Sigmoid colon (tissue), 7 donors: ENCODE data around the gene RPP25L. TPM values are rescaled to one million over a fixed set of nuclear protein-coding genes. Genes with fewer than 3 reads are reported as not detected.

ENCODE experiments used
- DNase-seq: peaks from one replicate; pipeline ENCODE4 v3.0.0-alpha.2; 2019
- H3K27ac ChIP-seq, 4 donors: fragments of 200-600 bp; sonication (generic); one replicate each; pipeline ENCODE4 v1.5.1; 2016 to 2019; ENCODE audit warnings: mild to moderate bottlenecking in 1 of 4
- H3K27me3 ChIP-seq, 3 donors: fragments of 200-600 bp; sonication (generic); one replicate each; pipeline ENCODE4 v1.5.1; 2019; ENCODE audit warnings: mild to moderate bottlenecking in 1 of 3
- H3K36me3 ChIP-seq, 4 donors: fragments of 200-600 bp; sonication (generic); one replicate each; pipeline ENCODE4 v1.5.1; 2016 to 2019
- H3K4me1 ChIP-seq, 4 donors: fragments of 200-600 bp; sonication (generic); one replicate each; pipeline ENCODE4 v1.5.1; 2017 to 2019
- H3K4me3 ChIP-seq, 4 donors: fragments of 200-600 bp; sonication (generic); one replicate each; pipeline ENCODE4 v1.5.1; 2017 to 2019; ENCODE audit warnings: mild to moderate bottlenecking in 2 of 4, moderate library complexity in 1 of 4
- H3K9me3 ChIP-seq, 4 donors: fragments of 200-600 bp in 3 of 4; sonication (generic) in 3 of 4; one replicate each; pipeline versions ENCODE4 v1.5.1 to v1.6.1; 2013 to 2019
- CTCF ChIP-seq, 4 experiments: fragments of 450-650 bp in 3 of 4; fragments of 200-600 bp in 1 of 4; IDR thresholded peaks; one replicate each; pipeline ENCODE4 v1.5.1; 2016 to 2019; ENCODE audit warnings: antibody characterized with exemption in 4 of 4, mild to moderate bottlenecking in 3 of 4, moderate library complexity in 2 of 4
- EP300 ChIP-seq, 4 donors: sonication (generic); formaldehyde crosslinking; IDR thresholded peaks; one replicate each; pipeline ENCODE4 v1.6.1; 2017; ENCODE audit warnings: antibody characterized with exemption in 4 of 4
- POLR2A ChIP-seq, 2 donors: fragments of 450-650 bp; IDR thresholded peaks; one replicate each; pipeline ENCODE4 v1.6.1; 2016; ENCODE audit warnings: antibody characterized with exemption in 2 of 2, mild to moderate bottlenecking in 2 of 2, moderate library complexity in 2 of 2
- POLR2AphosphoS5 ChIP-seq, 4 donors: sonication (generic); formaldehyde crosslinking; IDR thresholded peaks; one replicate each; pipeline ENCODE4 v1.6.1; 2017; ENCODE audit warnings: antibody characterized with exemption in 4 of 4
- WGBS, 2 donors: extraction: QIAGEN DNeasy Blood & Tissue Kit; methylation state at CpG; one replicate each; pipeline ENCODE4 v1.1.7; 2013; 5-methylcytosine and 5-hydroxymethylcytosine counted together
- intact Hi-C: fragments of 100-400 bp; cut with DNase I; formaldehyde crosslinking; loops from one replicate; pipeline ENCODE4 v1.15.1; 2023
- polyA plus RNA-seq, 3 donors: library from polyadenylated mRNA; stranded (reverse); fragments of 200-250 nt; gene quantifications; one replicate each; pipeline ENCODE4 v1.2.3, GENCODE V29; 2013
- total RNA-seq, 4 donors: library from RNA; depleted of rRNA; stranded (reverse); fragments of >200 nt; gene quantifications; one replicate each; pipeline ENCODE4 v1.1.0, GENCODE V29; 2016
- donor health status: healthy with polysubstance abuse.
- donor health status: Bipolar disorder and iron deficiency.
- donor health status: healthy.

Gene RPP25L
- total and polyA plus RNA-seq, 7 donors = 23.3 to 72.1 (median 44.3) TPM

- no peak for DNase-seq
Measured at GRCh38 chr9:34575862-34576596, 35.9 kb downstream of the RPP25L start.

GRCh38 chr9:34575241-34575640 lies 36.7 kb downstream of the RPP25L start:
- no peak for DNase-seq
- H3K9me3 ChIP-seq = no peaks in the 10 kb centered on the region
- no peak overlapping the region for H3K27ac ChIP-seq
- H3K4me3 ChIP-seq = no peak overlapping the region
- peaks cover 0 to 30% (median 19%) of the 10 kb centered on the region in 4 donors for H3K4me1 ChIP-seq
- intact Hi-C loops = no loop called here
- peaks cover 16 to 56% (median 35%) of the 10 kb centered on the region in 3 donors for H3K27me3 ChIP-seq
- WGBS, 2 donors = 44 to 57% methylated on average over 8 of the region's 8 CpGs
- no peaks in the 10 kb centered on the region for H3K36me3 ChIP-seq
- no peak for TF ChIP-seq POLR2AphosphoS5 (IDR thresholded peaks at IDR 0.05)
- TF ChIP-seq POLR2A (IDR thresholded peaks at IDR 0.05) = no peak

More at GRCh38 chr9:34575862-34576596, 35.9 kb downstream of the RPP25L start:
- Histone ChIP-seq H3K4me3 (no peak overlapping the region), H3K9me3 (no peaks in the 10 kb centered on the region), H3K27ac (no peak overlapping the region), H3K36me3 (no peaks in the 10 kb centered on the region), H3K4me1 (peaks cover 0 to 22% (median 15%) of the 10 kb centered on the region in 4 donors), H3K27me3 (peaks cover 16 to 64% (median 42%) of the 10 kb centered on the region in 3 donors)
- 20 to 58% methylated on average over 21 of the region's 21 CpGs for WGBS, 2 donors
- TF ChIP-seq CTCF (IDR thresholded peaks at IDR 0.05) (no peak), POLR2A (IDR thresholded peaks at IDR 0.05) (no peak), EP300 (IDR thresholded peaks at IDR 0.05) (no peak), POLR2AphosphoS5 (IDR thresholded peaks at IDR 0.05) (no peak)
- intact Hi-C loops = no loop called here

GRCh38 chr9:34574571-34574970 lies 37.3 kb downstream of the RPP25L start:
- no peaks in the 10 kb centered on the region for H3K36me3 ChIP-seq
- H3K4me3 ChIP-seq = no peak overlapping the region
- peaks cover 16 to 49% (median 28%) of the 10 kb centered on the region in 3 donors for H3K27me3 ChIP-seq
- DNase-seq = no peak
- 95% methylated on average over 12 of the region's 12 CpGs for WGBS, 2 donors
- H3K4me1 ChIP-seq = peaks cover 0 to 33% (median 25%) of the 10 kb centered on the region in 4 donors
- intact Hi-C loops = no loop called here
- H3K9me3 ChIP-seq = no peaks in the 10 kb centered on the region
- TF ChIP-seq CTCF (IDR thresholded peaks at IDR 0.05) = no peak
- no peak for TF ChIP-seq POLR2A (IDR thresholded peaks at IDR 0.05)
- TF ChIP-seq EP300 (IDR thresholded peaks at IDR 0.05) = no peak
- TF ChIP-seq POLR2AphosphoS5 (IDR thresholded peaks at IDR 0.05) = no peak
- no peak overlapping the region for H3K27ac ChIP-seq

GRCh38 chr9:34573599-34574325 lies 38.1 kb downstream of the RPP25L start:
- intact Hi-C loops = no loop called here
- 89 to 91% methylated on average over 17 of the region's 17 CpGs for WGBS, 2 donors
- Histone ChIP-seq H3K4me3 (no peak overlapping the region), H3K27me3 (peaks cover 10 to 41% (median 20%) of the 10 kb centered on the region in 3 donors), H3K27ac (no peak overlapping the region), H3K9me3 (no peaks in the 10 kb centered on the region), H3K36me3 (no peaks in the 10 kb centered on the region), H3K4me1 (peaks cover 0 to 29% (median 23%) of the 10 kb centered on the region in 4 donors)
- DNase-seq = no peak
- TF ChIP-seq EP300 (IDR thresholded peaks at IDR 0.05) (no peak), POLR2AphosphoS5 (IDR thresholded peaks at IDR 0.05) (no peak), POLR2A (IDR thresholded peaks at IDR 0.05) (no peak), CTCF (IDR thresholded peaks at IDR 0.05) (no peak)

- intact Hi-C loops = no loop called here
- peaks cover 5 to 30% (median 8%) of the 10 kb centered on the region in 3 donors for H3K27me3 ChIP-seq
- H3K4me3 ChIP-seq = no peak overlapping the region
- 63 to 87% methylated on average over 6 of the region's 6 CpGs for WGBS, 2 donors
- no peaks in the 10 kb centered on the region for H3K36me3 ChIP-seq
- H3K9me3 ChIP-seq = no peaks in the 10 kb centered on the region
- DNase-seq = no peak
- TF ChIP-seq CTCF (IDR thresholded peaks at IDR 0.05) = no peak
- no peak for TF ChIP-seq POLR2AphosphoS5 (IDR thresholded peaks at IDR 0.05)
- TF ChIP-seq POLR2A (IDR thresholded peaks at IDR 0.05) = no peak
- no peak for TF ChIP-seq EP300 (IDR thresholded peaks at IDR 0.05)
- H3K4me1 ChIP-seq = peaks cover 0 to 22% (median 13%) of the 10 kb centered on the region in 4 donors
- H3K27ac ChIP-seq = no peak overlapping the region
Measured at GRCh38 chr9:34572628-34573027, 39.3 kb downstream of the RPP25L start.
